C4-2B (cell line): ENCODE data around the gene TRAF1.

Experiments used
- H3K27ac ChIP-seq: fragments of 450-650 bp; 2 replicates; pipeline ENCODE4 v1.5.1; 2017
- CTCF ChIP-seq: fragments of 450-650 bp; conservative IDR thresholded peaks from 2 replicates; pipeline ENCODE4 v1.5.1; 2017; ENCODE audit warnings: mild to moderate bottlenecking
- ZFX ChIP-seq: fragments of 450-650 bp; IDR thresholded peaks from 2 replicates; pipeline ENCODE4 v1.6.1; 2017

Gene TRAF1

GRCh38 chr9:120910643-120911042 is 16.0 kb downstream of the TRAF1 start:
- TF ChIP-seq CTCF (no peak), ZFX (no peak)
- H3K27ac ChIP-seq = no peak overlapping the region

GRCh38 chr9:120909904-120910303 is 16.7 kb downstream of the TRAF1 start:
- H3K27ac ChIP-seq = no peak overlapping the region
- TF ChIP-seq CTCF (no peak), ZFX (no peak)

- no peak overlapping the region for H3K27ac ChIP-seq
- no peak for TF ChIP-seq ZFX
- no peak for TF ChIP-seq CTCF
These were observed 21.1 kb downstream of the TRAF1 start for GRCh38 chr9:120905315-120906164.

DNA sequence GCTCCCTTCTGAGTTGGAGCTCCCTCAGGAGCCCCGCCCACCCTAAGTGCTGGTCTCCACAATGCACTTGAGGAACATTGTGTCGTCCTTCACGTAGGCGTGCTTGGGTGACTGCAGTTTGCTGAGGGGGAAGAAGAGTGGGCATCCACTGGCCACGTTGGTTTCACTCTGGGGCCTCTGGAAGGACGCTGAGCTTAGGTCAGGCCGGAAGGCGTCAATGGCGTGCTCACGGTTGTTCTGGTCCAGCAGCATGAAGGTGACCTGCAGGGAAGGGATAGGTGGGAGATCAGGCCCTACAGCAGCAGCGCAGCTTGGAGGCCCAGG is 21.7 kb downstream of the TRAF1 start:
- no peak overlapping the region for H3K27ac ChIP-seq
- no peak for TF ChIP-seq CTCF

DNA sequence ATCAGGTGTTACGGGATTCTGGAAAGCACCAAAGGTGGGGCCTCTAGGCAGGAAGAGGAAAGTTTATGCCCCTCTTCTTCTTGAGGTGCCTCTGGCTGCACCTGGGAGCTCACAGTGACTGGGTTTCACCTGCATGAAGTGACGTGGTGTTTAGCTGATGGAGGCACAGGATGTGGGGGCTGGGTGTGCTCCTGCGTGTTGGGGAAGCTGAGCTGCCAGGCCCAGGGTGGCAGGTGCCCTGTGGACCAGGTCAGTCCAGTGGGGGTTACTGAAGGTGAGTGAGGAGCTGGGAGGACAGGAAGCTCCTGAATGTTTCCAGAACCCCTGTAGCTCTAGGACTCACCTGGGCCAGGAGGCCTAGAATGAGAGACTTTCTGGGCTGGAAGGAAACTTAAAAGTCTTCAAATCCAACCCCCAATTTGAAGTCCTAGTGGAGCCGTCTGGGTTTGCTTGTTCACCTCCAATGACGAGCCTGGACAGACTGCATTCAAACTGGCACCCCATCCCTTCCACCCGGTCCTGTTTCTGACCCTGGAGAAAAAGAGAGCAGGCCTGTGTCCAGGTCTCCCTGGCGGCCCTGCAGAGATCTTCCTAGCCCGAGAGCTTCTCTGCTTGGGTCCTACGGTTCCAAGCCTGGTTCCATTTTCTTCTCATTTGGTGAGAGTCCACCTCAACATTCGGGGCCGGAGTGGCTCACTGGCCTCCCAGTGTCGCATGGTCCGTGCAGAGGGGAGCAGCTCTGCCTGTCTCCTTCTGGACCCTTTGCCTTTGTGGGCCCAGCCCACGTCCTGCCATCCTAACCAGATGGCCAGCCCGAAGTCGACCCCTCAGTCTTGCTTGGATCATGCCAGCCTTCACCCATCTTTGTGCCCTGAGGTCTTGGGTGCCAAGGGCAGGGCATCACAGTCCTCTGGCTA is 22.3 kb downstream of the TRAF1 start:
- no peak overlapping the region for H3K27ac ChIP-seq
- TF ChIP-seq ZFX (no peak), CTCF (no peak)

DNA sequence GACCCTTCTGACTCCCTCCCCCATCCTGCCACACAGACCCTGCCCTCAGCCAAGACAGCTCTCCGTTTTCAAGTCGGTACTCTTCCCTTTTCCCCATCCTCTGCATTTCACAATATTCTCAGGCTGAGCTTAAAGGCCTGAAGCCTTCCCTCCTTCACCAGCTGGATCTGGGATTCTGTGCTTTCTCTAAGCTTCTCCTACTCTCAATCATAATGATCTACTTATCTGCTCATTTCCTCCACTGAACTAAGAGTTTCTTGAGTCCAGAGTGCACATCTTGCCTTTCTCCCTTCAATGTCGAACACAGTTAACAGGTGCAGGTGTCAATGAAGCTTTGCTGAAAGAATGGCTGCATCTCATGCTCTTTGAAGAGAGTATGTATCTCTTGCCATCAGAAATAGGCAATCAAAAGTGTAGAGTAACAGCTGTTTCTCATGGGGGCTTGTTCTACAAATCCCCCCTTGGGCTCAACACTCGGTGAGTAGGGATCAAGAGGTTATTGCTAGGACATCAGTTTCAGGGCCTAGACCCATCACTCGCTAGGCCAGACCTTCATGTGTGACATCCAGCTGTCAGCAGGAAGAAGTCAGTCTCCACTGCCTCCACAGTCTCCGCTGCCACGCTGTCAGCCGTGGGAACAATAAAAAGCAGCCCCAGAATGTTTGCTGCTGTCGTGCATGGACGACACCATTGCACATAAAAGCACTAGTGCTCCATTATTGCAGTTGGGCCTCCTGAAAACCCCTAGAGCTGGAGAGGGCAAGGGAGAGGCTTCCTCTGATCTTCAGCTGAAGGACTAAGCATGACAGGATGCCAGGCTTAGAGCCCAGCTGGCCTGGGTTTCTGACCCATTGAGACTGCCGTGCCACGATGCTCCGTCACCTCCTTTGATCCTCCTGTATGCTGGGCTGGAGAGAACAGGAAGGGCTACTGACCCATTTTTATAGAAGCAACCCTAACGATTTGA is 23.7 kb downstream of the TRAF1 start:
- no peak overlapping the region for H3K27ac ChIP-seq
- TF ChIP-seq ZFX (no peak), CTCF (no peak)
